Activated naive CD8-positive, alpha-beta T cell treated with anti-CD3 and anti-CD28 coated beads, Interleukin-2, amount 10 ng/mL, durations not matched to agents 7 days and 5 days (primary cell): ENCODE data around the gene HEMGN. TPM values are rescaled to one million over a fixed set of nuclear protein-coding genes. Genes with fewer than 3 reads are reported as not detected.

Experiments used
- ATAC-seq: fragments of 150-1000 bp; cut with Tn5 transposase; one replicate; pipeline ENCODE4 v1.10.0; 2021; ENCODE audit warnings: low read depth, moderate library complexity
- POLR2A ChIA-PET: fragments of 350-600 bp; sonication (Branson Sonifier 250); formaldehyde crosslinking; loops from one replicate; lab custom pipeline; 2021; ENCODE audit warnings: antibody characterized with exemption; lab: Charles Lee
- DNase-seq: peaks from one replicate; pipeline ENCODE4 v3.0.0; 2021
- H3K27ac Mint-ChIP-seq: one replicate; pipeline ENCODE4 v1.8.0; 2022; ENCODE audit warnings: mild to moderate bottlenecking, mixed read lengths
- H3K27me3 Mint-ChIP-seq: one replicate; pipeline ENCODE4 v1.8.0; 2022; ENCODE audit warnings: mild to moderate bottlenecking, moderate library complexity, mixed read lengths
- H3K36me3 Mint-ChIP-seq: one replicate; pipeline ENCODE4 v1.8.0; 2021; ENCODE audit warnings: mild to moderate bottlenecking, mixed read lengths
- H3K4me1 Mint-ChIP-seq: one replicate; pipeline ENCODE4 v1.8.0; 2021; ENCODE audit warnings: mixed read lengths
- H3K4me3 Mint-ChIP-seq: one replicate; pipeline ENCODE4 v1.8.0; 2022; ENCODE audit warnings: mild to moderate bottlenecking, moderate library complexity, mixed read lengths
- H3K9me3 Mint-ChIP-seq: one replicate; pipeline ENCODE4 v1.8.0; 2021; ENCODE audit warnings: mixed read lengths
- total RNA-seq, 2 experiments: library from RNA; stranded (reverse); gene quantifications; one replicate each; pipeline ENCODE4 v1.2.3, GENCODE V29; 2021

The HEMGN gene
- total RNA-seq, 2 experiments from 2014 or later = 0.47 to 1.1 TPM

GRCh38 chr9:97936998-97937397 lies 974 bp downstream of the HEMGN start:
- ATAC-seq = no peak
- DNase-seq = no peak
- H3K4me1 Mint-ChIP-seq = peaks cover 21% of the 10 kb centered on the region
- H3K4me3 Mint-ChIP-seq = no peak overlapping the region
- no peaks in the 10 kb centered on the region for H3K9me3 Mint-ChIP-seq
- H3K36me3 Mint-ChIP-seq = no peaks in the 10 kb centered on the region
- POLR2A ChIA-PET = interaction anchor here (1.0 to 2.5 kb wide), 3 partner anchors 15 to 318 kb away, joined by 4 to 10 read pairs (median 5); partner anchors contain the start of genes ANP32B, TBC1D2 and TRMO
- peaks cover 2% of the 10 kb centered on the region for H3K27me3 Mint-ChIP-seq
- no peak overlapping the region for H3K27ac Mint-ChIP-seq

- no peak for ATAC-seq
- DNase-seq = no peak
- no peak overlapping the region for H3K4me3 Mint-ChIP-seq
- H3K4me1 Mint-ChIP-seq = peaks cover 31% of the 10 kb centered on the region
- H3K36me3 Mint-ChIP-seq = no peaks in the 10 kb centered on the region
- H3K9me3 Mint-ChIP-seq = no peaks in the 10 kb centered on the region
- POLR2A ChIA-PET = interaction anchor here (1.5 to 2.5 kb wide), 2 partner anchors 13 to 48 kb away, joined by 5 to 10 read pairs; partner anchors contain the start of genes ANP32B and TRMO
- H3K27me3 Mint-ChIP-seq = peaks cover 2% of the 10 kb centered on the region
- H3K27ac Mint-ChIP-seq = no peak overlapping the region
Observed at GRCh38 chr9:97935276-97935675, 2.7 kb downstream of the HEMGN start.

GRCh38 chr9:97934321-97935115 lies 3.5 kb downstream of the HEMGN start:
- POLR2A ChIA-PET = interaction anchor here (0.6 to 2.5 kb wide), 2 partner anchors 13 to 49 kb away, joined by 5 to 10 read pairs; partner anchors contain the start of gene ANP32B
- no peak overlapping the region for H3K4me3 Mint-ChIP-seq
- H3K27ac Mint-ChIP-seq = no peak overlapping the region

GRCh38 chr9:97933297-97933998 lies 4.5 kb downstream of the HEMGN start:
- no peak for DNase-seq
- POLR2A ChIA-PET = no interaction called here
- Mint-ChIP-seq H3K36me3 (no peaks in the 10 kb centered on the region), H3K4me3 (no peak overlapping the region), H3K27ac (no peak overlapping the region), H3K9me3 (no peaks in the 10 kb centered on the region), H3K4me1 (peaks cover 34% of the 10 kb centered on the region), H3K27me3 (no peaks in the 10 kb centered on the region)
- no peak for ATAC-seq

More at GRCh38 chr9:97934321-97935115, 3.5 kb downstream of the HEMGN start:
- no peaks in the 10 kb centered on the region for H3K36me3 Mint-ChIP-seq
- H3K9me3 Mint-ChIP-seq = no peaks in the 10 kb centered on the region
- ATAC-seq (no peak), DNase-seq (no peak)
- no peaks in the 10 kb centered on the region for H3K27me3 Mint-ChIP-seq
- H3K4me1 Mint-ChIP-seq = peaks cover 33% of the 10 kb centered on the region

- DNase-seq = no peak
- Mint-ChIP-seq H3K27me3 (no peaks in the 10 kb centered on the region), H3K4me3 (peak overlapping the region; percentile 76), H3K36me3 (no peaks in the 10 kb centered on the region), H3K4me1 (peaks cover 24% of the 10 kb centered on the region), H3K9me3 (no peaks in the 10 kb centered on the region), H3K27ac (peak overlapping the region; percentile 89)
- POLR2A ChIA-PET = interaction anchor here (2.1 kb wide), 1 partner anchor 9 kb away, joined by 11 read pairs; the partner anchor contains the start of gene TRMO
- ATAC-seq = peak; percentile 77
Observed at GRCh38 chr9:97930972-97931371, 7.0 kb downstream of the HEMGN start.

- DNase-seq (no peak), ATAC-seq (no peak)
- Mint-ChIP-seq H3K4me3 (peak overlapping the region; percentile 7), H3K9me3 (no peaks in the 10 kb centered on the region), H3K27me3 (peaks cover 4% of the 10 kb centered on the region), H3K4me1 (peaks cover 19% of the 10 kb centered on the region), H3K36me3 (no peaks in the 10 kb centered on the region), H3K27ac (no peak overlapping the region)
- POLR2A ChIA-PET = interaction anchor here (1.5 to 1.7 kb wide), 2 partner anchors 23 to 54 kb away, joined by 3 to 6 read pairs; partner anchors contain the start of gene ANP32B
Observed at GRCh38 chr9:97928986-97929604, 8.9 kb downstream of the HEMGN start.

- ATAC-seq (no peak), DNase-seq (no peak)
- Mint-ChIP-seq H3K27ac (no peak overlapping the region), H3K9me3 (no peaks in the 10 kb centered on the region), H3K4me3 (no peak overlapping the region), H3K4me1 (peaks cover 24% of the 10 kb centered on the region), H3K36me3 (peaks cover 2% of the 10 kb centered on the region), H3K27me3 (peaks cover 4% of the 10 kb centered on the region)
- POLR2A ChIA-PET = interaction anchor here (1.2 kb wide), 1 partner anchor 120 kb away, joined by 3 read pairs; no protein-coding TSS in a partner anchor
Observed at GRCh38 chr9:97925497-97926334, 12.3 kb downstream of the HEMGN start.

GRCh38 chr9:97924386-97924785 lies 13.6 kb downstream of the HEMGN start:
- ATAC-seq = no peak

GRCh38 chr9:97923529-97924108 lies 14.4 kb downstream of the HEMGN start:
- Mint-ChIP-seq H3K36me3 (peaks cover 3% of the 10 kb centered on the region), H3K4me3 (peak overlapping the region; percentile 96), H3K9me3 (no peaks in the 10 kb centered on the region), H3K27me3 (peaks cover 4% of the 10 kb centered on the region), H3K27ac (peak overlapping the region; percentile 100), H3K4me1 (peaks cover 35% of the 10 kb centered on the region)
- POLR2A ChIA-PET = interaction anchor here (0.7 to 5.3 kb wide), 6 partner anchors 20 to 332 kb away, joined by 3 to 79 read pairs (median 6); partner anchors contain the start of genes ANP32B and TBC1D2
- DNase-seq (peak; percentile 57), ATAC-seq (peak; percentile 24)

More at GRCh38 chr9:97924386-97924785, 13.6 kb downstream of the HEMGN start:
- Mint-ChIP-seq H3K27me3 (peaks cover 4% of the 10 kb centered on the region), H3K4me1 (peaks cover 31% of the 10 kb centered on the region), H3K36me3 (peaks cover 2% of the 10 kb centered on the region), H3K9me3 (no peaks in the 10 kb centered on the region), H3K27ac (no peak overlapping the region), H3K4me3 (no peak overlapping the region)
- POLR2A ChIA-PET = interaction anchor here (1.2 to 5.3 kb wide), 3 partner anchors 60 to 332 kb away, joined by 4 to 79 read pairs (median 27); partner anchors contain the start of genes ANP32B and TBC1D2
- no peak for DNase-seq

- peak; percentile 83 for ATAC-seq
- Mint-ChIP-seq H3K4me1 (peaks cover 37% of the 10 kb centered on the region), H3K9me3 (no peaks in the 10 kb centered on the region), H3K27me3 (peaks cover 4% of the 10 kb centered on the region), H3K4me3 (peak within 1 kb of the TSS; percentile 96), H3K27ac (peak within 1 kb of the TSS; percentile 100), H3K36me3 (peaks cover 5% of the 10 kb centered on the region)
- peak; percentile 99 for DNase-seq
- POLR2A ChIA-PET = interaction anchor here (0.5 to 6.6 kb wide), 36 partner anchors 9 to 334 kb away, joined by 3 to 125 read pairs (median 4); partner anchors contain the start of genes ANP32B, NANS, TBC1D2 and TSTD2
Observed at GRCh38 chr9:97921959-97922724, 15.8 kb downstream of the HEMGN start, which contains the start of gene TRMO. TRMO (minus strand) TSS chr9:97922500; CDS start chr9:97922493, 7 bp downstream.

- POLR2A ChIA-PET = interaction anchor here (1.2 to 6.6 kb wide), 5 partner anchors 11 to 336 kb away, joined by 4 to 125 read pairs (median 21); partner anchors contain the start of genes ANP32B, NANS and TBC1D2
- ATAC-seq (no peak), DNase-seq (no peak)
- Mint-ChIP-seq H3K27me3 (no peaks in the 10 kb centered on the region), H3K4me3 (peak overlapping the region; percentile 96), H3K27ac (peak overlapping the region; percentile 100), H3K4me1 (peaks cover 39% of the 10 kb centered on the region), H3K36me3 (peaks cover 18% of the 10 kb centered on the region), H3K9me3 (no peaks in the 10 kb centered on the region)
Observed at GRCh38 chr9:97919217-97919813, 18.7 kb downstream of the HEMGN start.
